LoVo (cell line): ENCODE results near the gene NDRG2.
"Not testable (repeated sequence)": the region's sequence is repeated elsewhere in the genome, so short reads cannot be mapped to it uniquely, and the experiment has no call there.

ENCODE experiments used
- DNase-seq: peaks from one replicate; pipeline ENCODE4 v3.0.0-alpha.2; 2016; ENCODE audit warnings: low spot score

NDRG2 gene

GRCh38 chr14:21055432-21056117 lies 30.7 kb upstream of the NDRG2 start:
- no peak for DNase-seq

- DNase-seq = no peak
Observed at GRCh38 chr14:21054768-21055145, 29.9 kb upstream of the NDRG2 start.

GRCh38 chr14:21054123-21054767 lies 29.4 kb upstream of the NDRG2 start:
- no peak for DNase-seq

GRCh38 chr14:21053184-21054122 lies 28.6 kb upstream of the NDRG2 start:
- DNase-seq = no peak

GRCh38 chr14:21050597-21050996 lies 25.7 kb upstream of the NDRG2 start:
- DNase-seq = no peak

- DNase-seq = no peak
Observed at GRCh38 chr14:21049271-21049673, 24.4 kb upstream of the NDRG2 start.

GRCh38 chr14:21048638-21049037 lies 23.8 kb upstream of the NDRG2 start:
- DNase-seq = no peak

GRCh38 chr14:21047378-21047781 lies 22.5 kb upstream of the NDRG2 start:
- DNase-seq = no peak

- peak; percentile 32 for DNase-seq
Observed at GRCh38 chr14:21043974-21044618, 19.2 kb upstream of the NDRG2 start.

GRCh38 chr14:21043387-21043973 lies 18.6 kb upstream of the NDRG2 start:
- DNase-seq = no peak

- no peak for DNase-seq
Observed at GRCh38 chr14:21042918-21043317, 18.1 kb upstream of the NDRG2 start.

GRCh38 chr14:21041676-21042433 lies 17.0 kb upstream of the NDRG2 start, which contains the start of gene RNASE7:
RNASE7 (plus strand) TSS chr14:21042362; CDS start chr14:21042993, 631 bp downstream.
- no peak for DNase-seq

GRCh38 chr14:21040941-21041340 lies 16.1 kb upstream of the NDRG2 start:
- DNase-seq = not testable (repeated sequence)

- no peak for DNase-seq
Observed at GRCh38 chr14:21040370-21040925, 15.6 kb upstream of the NDRG2 start.

GRCh38 chr14:21039585-21040369 lies 14.9 kb upstream of the NDRG2 start:
- peak; percentile 43 for DNase-seq

- no peak for DNase-seq
Observed at GRCh38 chr14:21038441-21039422, 13.9 kb upstream of the NDRG2 start.

GRCh38 chr14:21037156-21037555 lies 12.3 kb upstream of the NDRG2 start:
- DNase-seq = no peak

- DNase-seq = peak; percentile 32
Observed at GRCh38 chr14:21036751-21037150, 11.9 kb upstream of the NDRG2 start.

GRCh38 chr14:21034707-21035106 lies 9.8 kb upstream of the NDRG2 start, which contains the start of gene RNASE13:
RNASE13 (minus strand) TSS chr14:21034807; CDS start chr14:21034288, 519 bp downstream.
- DNase-seq = no peak
